H9 (cell line): ENCODE measurements around the gene CCDC3. TPM values are rescaled to one million over a fixed set of nuclear protein-coding genes. Genes with fewer than 3 reads are reported as not detected.
A peak's percentile ranks its signal among the peaks of the same experiment; 100 is the strongest.

Experiments
- DNase-seq: peaks from one replicate; pipeline ENCODE4 v3.0.0-alpha.2; 2017
- H2AFZ ChIP-seq: one replicate; pipeline ENCODE4 v1.6.1; 2013; ENCODE audit warnings: mild to moderate bottlenecking, low read length, control low read depth, moderate library complexity
- H2AK5ac ChIP-seq: 2 replicates; pipeline ENCODE4 v1.6.1; 2013; ENCODE audit warnings: low read length, control low read depth, mixed read lengths; ENCODE audit not compliant: insufficient read length
- H2BK120ac ChIP-seq: one replicate; pipeline ENCODE4 v1.6.1; 2013; ENCODE audit warnings: low read depth, mild to moderate bottlenecking, low read length, control low read depth, inconsistent platforms; ENCODE audit not compliant: poor library complexity, severe bottlenecking
- H2BK12ac ChIP-seq: 2 replicates; pipeline ENCODE4 v1.6.1; 2013; ENCODE audit warnings: low read length, control low read depth, mixed read lengths, low read depth; ENCODE audit not compliant: insufficient read length
- H2BK15ac ChIP-seq: 2 replicates; pipeline ENCODE4 v1.6.1; 2013; ENCODE audit warnings: low read depth, low read length, control low read depth
- H2BK20ac ChIP-seq: one replicate; pipeline ENCODE4 v1.6.1; 2013; ENCODE audit warnings: low read depth, mild to moderate bottlenecking, low read length, control low read depth, inconsistent platforms; ENCODE audit not compliant: poor library complexity, severe bottlenecking
- H2BK5ac ChIP-seq: 2 replicates; pipeline ENCODE4 v1.6.1; 2013; ENCODE audit warnings: low read length, control low read depth, mixed read lengths; ENCODE audit not compliant: insufficient read length
- H3K14ac ChIP-seq: 2 replicates; pipeline ENCODE4 v1.6.1; 2013; ENCODE audit warnings: low read length, control low read depth; ENCODE audit not compliant: insufficient read depth
- H3K18ac ChIP-seq: 2 replicates; pipeline ENCODE4 v1.6.1; 2013; ENCODE audit warnings: low read depth, mild to moderate bottlenecking, mixed read lengths, low read length, control low read depth; ENCODE audit not compliant: insufficient read length
- H3K23ac ChIP-seq: 2 replicates; pipeline ENCODE4 v1.6.1; 2013; ENCODE audit warnings: low read length, control low read depth, mixed read lengths, low read depth; ENCODE audit not compliant: insufficient read length
- H3K23me2 ChIP-seq: 2 replicates; pipeline ENCODE4 v1.6.1; 2013; ENCODE audit warnings: low read depth, mild to moderate bottlenecking, mixed read lengths, low read length, control low read depth; ENCODE audit not compliant: insufficient read length, poor library complexity, severe bottlenecking
- H3K27ac ChIP-seq: 2 replicates; pipeline ENCODE4 v1.5.1; 2013; ENCODE audit warnings: low read length, control low read depth, mixed read lengths, low read depth; ENCODE audit not compliant: insufficient read length
- H3K27me3 ChIP-seq: 2 replicates; pipeline ENCODE4 v1.6.1; 2013; ENCODE audit warnings: low read length, control low read depth, inconsistent platforms; ENCODE audit not compliant: insufficient read depth
- H3K4ac ChIP-seq: 2 replicates; pipeline ENCODE4 v1.6.1; 2013; ENCODE audit warnings: low read depth, mild to moderate bottlenecking, control low read depth, inconsistent platforms, low read length, moderate library complexity
- H3K4me1 ChIP-seq: 2 replicates; pipeline ENCODE4 v1.6.1; 2013; ENCODE audit warnings: low read length, control low read depth, inconsistent platforms; ENCODE audit not compliant: insufficient read depth
- H3K4me2 ChIP-seq: 2 replicates; pipeline ENCODE4 v1.6.1; 2013; ENCODE audit warnings: low read length, control low read depth, mixed read lengths; ENCODE audit not compliant: insufficient read length, insufficient read depth
- H3K56ac ChIP-seq: 2 replicates; pipeline ENCODE4 v1.6.1; 2013; ENCODE audit warnings: low read depth, mild to moderate bottlenecking, mixed read lengths, low read length, control low read depth; ENCODE audit not compliant: insufficient read length
- H3K79me1 ChIP-seq: 2 replicates; pipeline ENCODE4 v1.6.1; 2013; ENCODE audit warnings: low read depth, mild to moderate bottlenecking, moderate library complexity, low read length, control low read depth, inconsistent platforms; ENCODE audit not compliant: insufficient read depth, poor library complexity, severe bottlenecking
- H3K79me2 ChIP-seq: 2 replicates; pipeline ENCODE4 v1.6.1; 2013; ENCODE audit warnings: low read length, control low read depth, inconsistent platforms; ENCODE audit not compliant: insufficient read depth
- H3K9ac ChIP-seq: 2 replicates; pipeline ENCODE4 v1.6.1; 2013; ENCODE audit warnings: low read length, control low read depth, mixed read lengths; ENCODE audit not compliant: insufficient read length; ENCODE audit errors: extremely low read depth
- H3K9me3 ChIP-seq: one replicate; pipeline ENCODE4 v1.6.1; 2013; ENCODE audit warnings: low read depth, low read length, inconsistent platforms; ENCODE audit not compliant: control insufficient read depth
- H3T11ph ChIP-seq: one replicate; pipeline ENCODE4 v1.6.1; 2013; ENCODE audit warnings: mild to moderate bottlenecking, low read length, control low read depth, inconsistent platforms
- H4K20me1 ChIP-seq: one replicate; pipeline ENCODE4 v1.6.1; 2013; ENCODE audit not compliant: control insufficient read depth, insufficient read length, insufficient read depth
- H4K5ac ChIP-seq: 2 replicates; pipeline ENCODE4 v1.6.1; 2013; ENCODE audit warnings: low read depth, mild to moderate bottlenecking, mixed read lengths, low read length, control low read depth; ENCODE audit not compliant: insufficient read length
- H4K8ac ChIP-seq: replicated peaks from 2 replicates; pipeline ENCODE4 v1.6.1; 2013; ENCODE audit warnings: low read length, control low read depth, mixed read lengths, low read depth; ENCODE audit not compliant: insufficient read length
- H4K91ac ChIP-seq: 2 replicates; pipeline ENCODE4 v1.6.1; 2013; ENCODE audit warnings: low read depth, mild to moderate bottlenecking, moderate library complexity, mixed read lengths, low read length, control low read depth; ENCODE audit not compliant: insufficient read length
- H3K27ac Mint-ChIP-seq, 3 experiments: 2 replicates in 2 of 3; 3 replicates in 1 of 3; pipeline ENCODE4 v1.8.0; 2020 to 2021; ENCODE audit warnings: mixed read lengths in 3 of 3, mild to moderate bottlenecking in 1 of 3, moderate library complexity in 1 of 3
- H3K27me3 Mint-ChIP-seq: 2 replicates; pipeline ENCODE4 v1.8.0; 2021; ENCODE audit warnings: low read depth, mild to moderate bottlenecking, moderate library complexity, mixed read lengths
- H3K36me3 Mint-ChIP-seq, 3 experiments: 2 replicates in 2 of 3; 3 replicates in 1 of 3; pipeline ENCODE4 v1.8.0; 2020 to 2021; ENCODE audit warnings: low read depth in 3 of 3, mixed read lengths in 3 of 3; ENCODE audit not compliant: insufficient read depth in 1 of 3
- H3K4me1 Mint-ChIP-seq, 2 experiments: 2 replicates each; pipeline ENCODE4 v1.8.0; 2020; ENCODE audit warnings: mixed read lengths in 2 of 2
- H3K4me3 Mint-ChIP-seq, 2 experiments: 2 replicates in 1 of 2; 3 replicates in 1 of 2; pipeline ENCODE4 v1.8.0; 2020 to 2021; ENCODE audit warnings: mild to moderate bottlenecking in 2 of 2, mixed read lengths in 2 of 2, moderate library complexity in 1 of 2
- H3K9me3 Mint-ChIP-seq, 2 experiments: 2 replicates in 1 of 2; 3 replicates in 1 of 2; pipeline ENCODE4 v1.8.0; 2020; ENCODE audit warnings: mild to moderate bottlenecking in 2 of 2, mixed read lengths in 2 of 2, moderate library complexity in 1 of 2
- WGBS: extraction: QIAGEN DNeasy Blood & Tissue Kit; methylation state at CpG from one replicate; pipeline ENCODE4 v1.1.7; 2013; ENCODE audit warnings: missing lambda C conversion rate, low lambda C conversion rate, mixed read lengths; ENCODE audit not compliant: insufficient read length; ENCODE audit errors: extremely low coverage; 5-methylcytosine and 5-hydroxymethylcytosine counted together
- total RNA-seq: library from RNA; stranded (reverse); gene quantifications from 2 replicates; pipeline ENCODE4 v1.2.1, GENCODE V29; 2021
- TF ChIP-seq, protein P1 (sequence below): fragments of 200-600 bp; sonication (generic); conservative IDR thresholded peaks from 3 replicates; pipeline ENCODE4 v1.8.0; 2021; ENCODE audit warnings: antibody characterized with exemption, mild to moderate bottlenecking

Gene CCDC3
- total RNA-seq, 1 experiment from 2014 or later, result 2.3 TPM

DNA sequence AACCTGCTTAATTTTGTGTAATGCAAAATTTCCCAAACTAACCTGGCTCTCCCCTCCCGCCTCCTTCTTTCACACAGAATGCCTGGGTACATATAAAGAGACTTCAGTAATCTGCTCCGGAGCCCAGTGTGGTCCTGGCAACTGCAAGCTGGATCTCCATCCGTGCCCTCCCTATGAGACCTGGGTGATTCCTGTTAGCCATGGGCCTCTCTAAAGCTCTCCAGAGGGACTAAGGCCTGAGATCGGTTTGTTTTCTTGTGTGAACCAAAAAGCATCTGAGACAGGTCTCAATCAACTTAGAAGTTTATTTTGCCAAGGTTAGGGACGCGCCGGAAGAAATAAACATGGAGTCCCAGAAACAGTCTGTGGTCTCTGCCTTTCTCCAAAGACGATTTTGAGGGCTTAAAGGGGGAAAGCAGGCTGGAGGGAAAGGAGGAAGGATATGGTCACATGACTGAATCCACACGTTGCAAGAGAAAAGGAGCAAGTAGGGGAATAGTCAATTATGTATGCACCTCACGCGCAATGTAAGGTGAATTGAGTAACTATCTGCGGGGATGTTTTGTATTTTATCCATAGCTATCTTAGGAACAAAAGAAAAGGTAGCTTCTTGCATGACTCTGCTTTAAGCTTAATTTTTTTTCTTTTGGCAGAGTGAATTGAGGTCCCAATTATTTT, 46.2 kb upstream of the CCDC3 start:
- H3K9ac ChIP-seq, result no peak overlapping the region
- H4K20me1 ChIP-seq, result no peaks in the 10 kb centered on the region
- Mint-ChIP-seq H3K4me1 (peaks cover 32 to 42% of the 10 kb centered on the region in 2 experiments), H3K36me3 (peaks cover 0 to 5% (median 0%) of the 10 kb centered on the region in 3 experiments; a peak in 1 of 7 replicates), H3K9me3 (peaks cover 3 to 5% of the 10 kb centered on the region in 2 experiments; a peak in 3 of 5 replicates), H3K27me3 (0 out of 2 replicates have a peak, but pooled peaks cover 2% of the 10 kb centered on the region), H3K27ac (peak overlapping the region in 1 of 3 experiments; percentile 65; a peak in 2 of 7 replicates), H3K4me3 (no peak overlapping the region)
- no peak overlapping the region for H2AK5ac ChIP-seq
- no peak overlapping the region for H3K18ac ChIP-seq
- TF ChIP-seq, protein P1, sequence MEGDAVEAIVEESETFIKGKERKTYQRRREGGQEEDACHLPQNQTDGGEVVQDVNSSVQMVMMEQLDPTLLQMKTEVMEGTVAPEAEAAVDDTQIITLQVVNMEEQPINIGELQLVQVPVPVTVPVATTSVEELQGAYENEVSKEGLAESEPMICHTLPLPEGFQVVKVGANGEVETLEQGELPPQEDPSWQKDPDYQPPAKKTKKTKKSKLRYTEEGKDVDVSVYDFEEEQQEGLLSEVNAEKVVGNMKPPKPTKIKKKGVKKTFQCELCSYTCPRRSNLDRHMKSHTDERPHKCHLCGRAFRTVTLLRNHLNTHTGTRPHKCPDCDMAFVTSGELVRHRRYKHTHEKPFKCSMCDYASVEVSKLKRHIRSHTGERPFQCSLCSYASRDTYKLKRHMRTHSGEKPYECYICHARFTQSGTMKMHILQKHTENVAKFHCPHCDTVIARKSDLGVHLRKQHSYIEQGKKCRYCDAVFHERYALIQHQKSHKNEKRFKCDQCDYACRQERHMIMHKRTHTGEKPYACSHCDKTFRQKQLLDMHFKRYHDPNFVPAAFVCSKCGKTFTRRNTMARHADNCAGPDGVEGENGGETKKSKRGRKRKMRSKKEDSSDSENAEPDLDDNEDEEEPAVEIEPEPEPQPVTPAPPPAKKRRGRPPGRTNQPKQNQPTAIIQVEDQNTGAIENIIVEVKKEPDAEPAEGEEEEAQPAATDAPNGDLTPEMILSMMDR, result no peak
- DNase-seq, result no peak
- no peak overlapping the region for H2BK12ac ChIP-seq
- H3K27me3 ChIP-seq, result no peaks in the 10 kb centered on the region
- WGBS, result no CpG with 5 or more reads among the region's 12 CpGs
- no peak overlapping the region for H2BK5ac ChIP-seq
- no peak overlapping the region for H2BK20ac ChIP-seq
- H3K27ac ChIP-seq, result no peak overlapping the region
- no peaks in the 10 kb centered on the region for H3K79me1 ChIP-seq
- no peak overlapping the region for H2BK120ac ChIP-seq
- H3K4me1 ChIP-seq, result peaks cover 8% of the 10 kb centered on the region; the same call in 1 of the 2 replicates
- H3K56ac ChIP-seq, result no peak overlapping the region
- H3K4ac ChIP-seq, result no peak overlapping the region
- no peaks in the 10 kb centered on the region for H3K9me3 ChIP-seq
- no peaks in the 10 kb centered on the region for H3K79me2 ChIP-seq
- no peak overlapping the region for H3K14ac ChIP-seq
- H4K5ac ChIP-seq, result no peak overlapping the region
- H3T11ph ChIP-seq, result no peak overlapping the region
- no peaks in the 10 kb centered on the region for H3K23me2 ChIP-seq
- H2AFZ ChIP-seq, result no peak overlapping the region
- H4K8ac ChIP-seq, result no peak overlapping the region
- no peak overlapping the region for H3K23ac ChIP-seq
- no peak overlapping the region for H2BK15ac ChIP-seq
- H3K4me2 ChIP-seq, result no peak overlapping the region
- H4K91ac ChIP-seq, result no peak overlapping the region
